8988T (cell line): ENCODE data around the gene SCP2D1.
"Not testable (repeated sequence)": the region's sequence is repeated elsewhere in the genome, so short reads cannot be mapped to it uniquely, and the experiment has no call there.

Experiments used
- DNase-seq: peaks from one replicate; pipeline ENCODE4 v3.0.0; 2011

The SCP2D1 gene

DNA sequence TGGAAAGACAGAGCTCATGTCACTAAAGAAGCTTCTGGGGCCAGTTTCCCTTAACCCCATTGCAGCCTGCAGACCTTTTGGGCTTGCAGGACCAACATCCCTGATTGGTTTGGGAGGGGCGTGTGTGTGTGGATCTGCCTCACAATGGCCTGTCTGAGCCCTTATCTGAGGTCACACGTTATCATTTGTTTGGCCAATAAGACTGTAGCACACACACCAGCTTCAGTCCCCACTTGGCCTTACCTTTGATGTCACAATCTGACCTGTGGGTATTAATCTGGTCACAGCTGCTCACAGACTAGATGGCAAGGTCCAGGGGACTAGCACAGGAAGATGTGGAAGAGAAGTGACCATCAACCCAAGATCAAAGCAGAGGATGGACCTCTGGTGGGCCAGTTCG, at the start of gene SCP2D1:
Gene SCP2D1, plus strand, starts transcription at position 301 of the 400 bp plus-strand sequence. Its CDS starts 33 bp downstream, at position 334.
- no peak for DNase-seq

DNA sequence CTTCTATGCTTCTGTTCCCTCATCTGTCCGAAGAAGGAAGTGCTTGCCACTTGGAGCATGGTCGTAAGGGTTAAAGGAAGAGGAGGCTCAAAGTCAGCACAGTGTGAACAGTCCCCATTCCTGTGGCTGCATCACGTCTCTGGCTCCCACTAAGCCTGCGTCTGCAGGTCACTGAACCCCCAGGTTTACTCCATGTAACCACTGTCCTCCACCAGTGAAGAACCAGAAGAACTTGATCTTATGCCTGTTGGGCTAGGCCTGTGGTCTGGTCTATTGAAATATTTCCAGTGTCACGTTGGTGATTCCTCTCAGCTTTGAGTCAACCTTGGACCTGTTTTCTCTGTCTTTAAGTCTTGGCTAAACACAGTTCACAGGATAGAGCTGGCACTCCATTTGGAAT, 45.9 kb upstream of the SCP2D1 start:
- DNase-seq, result no peak

DNA sequence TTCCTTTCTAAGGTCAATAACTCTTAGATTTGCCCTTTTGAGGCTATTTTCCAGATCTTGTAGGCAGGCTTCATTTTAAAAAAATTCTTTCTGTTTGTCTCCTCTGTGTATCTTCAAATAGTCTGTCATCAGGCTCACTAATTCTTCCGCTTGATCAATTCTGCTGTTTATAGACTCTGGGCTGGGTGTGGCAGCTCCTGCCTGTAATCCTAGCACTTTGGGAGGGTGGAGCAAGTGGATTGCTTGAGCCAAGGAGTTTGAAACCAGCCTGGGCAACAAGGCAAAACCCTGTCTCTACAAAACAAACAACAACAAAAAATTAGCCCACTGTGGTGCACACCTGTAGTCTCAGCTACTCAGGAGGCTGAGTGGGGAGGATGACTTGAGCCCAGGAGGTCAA, 40.0 kb upstream of the SCP2D1 start:
- DNase-seq, result no peak

DNA sequence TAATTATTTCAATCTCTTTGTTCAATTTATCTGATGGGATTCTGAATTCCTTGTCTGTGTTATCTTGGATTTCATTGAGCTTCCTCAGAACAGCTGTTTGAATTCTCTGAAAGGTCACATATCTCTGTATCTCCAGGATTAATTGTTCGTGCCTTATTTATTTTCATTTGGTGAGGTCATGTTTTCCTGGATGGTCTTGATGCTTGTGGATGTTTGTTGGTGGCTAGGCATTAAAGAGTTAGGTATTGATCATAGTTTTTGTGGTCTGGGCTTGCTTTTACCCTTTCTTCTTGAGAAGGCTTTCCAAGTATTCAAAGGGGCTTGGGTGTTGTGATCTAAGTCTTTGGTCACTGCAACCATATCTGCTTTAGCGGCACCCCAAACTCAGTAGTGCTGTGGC, 39.4 kb upstream of the SCP2D1 start:
- no peak for DNase-seq

DNA sequence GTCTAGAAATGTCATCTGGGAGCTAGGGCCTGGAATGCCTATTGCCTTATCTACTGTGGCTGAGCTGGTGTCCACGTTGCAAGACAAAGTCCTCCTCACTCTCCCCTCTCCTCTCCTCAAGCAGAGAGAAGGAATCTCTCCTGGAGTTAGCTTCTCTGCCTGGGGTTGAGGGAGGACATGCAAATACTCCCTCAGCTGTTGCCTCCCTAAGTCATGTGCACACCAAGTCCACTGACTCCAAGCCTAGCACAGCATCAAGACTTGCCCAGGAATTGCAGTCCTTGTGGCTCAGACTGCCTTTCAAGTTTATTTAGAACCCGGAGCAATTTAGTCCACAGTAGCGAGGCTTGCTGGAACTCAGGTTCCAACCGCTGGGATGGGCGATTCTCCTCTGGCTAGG, 38.0 kb upstream of the SCP2D1 start:
- DNase-seq, result no peak

DNA sequence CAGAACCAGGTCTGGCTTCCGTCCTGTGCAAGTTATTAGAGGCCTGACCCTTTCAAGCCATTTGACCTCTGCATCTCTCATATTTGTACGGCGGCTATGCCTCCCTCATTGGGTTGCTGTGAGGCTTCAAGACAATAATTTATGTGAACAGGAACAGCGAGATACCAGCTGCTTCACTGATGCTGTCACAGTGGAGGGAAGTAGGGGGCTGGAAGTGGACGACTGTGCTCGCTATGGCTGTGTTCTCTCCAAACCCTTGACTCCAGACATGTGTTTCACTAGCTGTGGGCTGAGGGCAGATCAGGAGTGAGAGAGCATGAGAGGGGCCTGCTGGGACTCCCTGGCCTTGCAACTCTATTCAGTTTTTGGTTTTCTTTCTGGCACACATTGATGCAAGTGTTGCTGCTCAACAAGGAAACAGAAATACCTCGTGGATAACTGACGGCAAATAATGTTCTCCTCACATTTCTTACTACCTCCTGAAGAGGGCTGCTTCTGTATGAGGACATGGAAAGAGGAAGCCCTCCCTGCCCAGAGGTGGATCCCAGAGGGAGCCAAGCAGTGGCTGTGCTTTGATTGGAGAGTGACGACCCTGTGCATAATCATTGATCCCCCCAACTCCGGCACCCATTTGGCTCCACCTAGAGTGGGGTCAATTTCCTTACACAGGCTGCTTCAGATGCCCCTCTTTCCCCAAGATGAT, 34.7 kb upstream of the SCP2D1 start:
- DNase-seq, result no peak

DNA sequence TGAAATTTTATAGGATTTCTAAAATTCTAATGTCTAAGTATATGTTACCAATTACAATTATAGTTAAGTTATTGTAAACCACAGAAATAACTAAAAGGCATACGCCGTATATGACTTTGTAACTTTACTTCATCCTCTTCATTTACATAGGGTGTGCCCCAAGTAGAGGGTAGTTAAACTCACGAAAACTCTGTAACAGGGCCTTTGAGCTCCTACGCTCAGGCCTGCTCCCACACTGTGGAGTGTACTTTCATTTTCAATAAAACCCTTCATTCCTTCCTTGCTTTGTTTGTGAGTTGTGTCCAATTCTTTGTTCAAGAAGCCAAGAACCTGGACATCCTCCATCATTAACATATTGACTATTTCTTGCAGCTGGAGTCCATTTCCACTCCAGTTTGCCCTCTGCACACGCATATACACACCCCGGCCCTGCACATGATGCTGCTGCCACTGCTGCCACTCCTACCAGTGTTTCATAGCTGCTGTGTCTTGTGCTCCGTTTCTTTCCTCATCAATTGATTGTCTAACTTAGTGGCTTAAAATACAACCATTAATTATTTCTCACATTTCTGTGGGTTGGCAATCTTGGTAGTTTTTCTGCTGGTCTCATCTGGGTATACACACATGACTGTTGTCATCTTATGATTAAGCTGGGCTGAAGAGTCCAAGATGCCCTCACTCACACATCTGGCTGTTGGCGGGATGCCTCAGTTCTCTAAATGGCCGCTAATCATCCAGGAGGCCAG, 33.0 kb upstream of the SCP2D1 start:
- no peak for DNase-seq

DNA sequence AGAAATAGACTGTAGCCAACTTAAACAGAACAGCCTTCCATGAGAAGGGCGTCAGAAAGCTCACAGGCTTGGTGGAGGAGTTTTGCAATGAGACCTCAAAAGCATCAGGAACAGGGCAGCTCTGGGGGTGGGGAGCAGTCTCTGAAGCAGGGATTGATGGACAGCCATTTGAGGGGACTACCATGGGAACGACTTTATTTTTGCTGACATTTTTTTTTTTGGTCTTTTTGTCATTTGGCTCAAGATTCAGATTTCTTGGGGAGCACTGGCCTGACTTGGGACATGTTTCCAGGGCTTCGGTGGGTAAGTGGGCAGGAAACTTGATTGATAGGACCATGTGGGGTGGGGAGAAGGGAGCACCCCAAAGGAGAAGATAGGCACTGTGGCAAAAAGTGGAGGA, 32.1 kb upstream of the SCP2D1 start:
- no peak for DNase-seq

DNA sequence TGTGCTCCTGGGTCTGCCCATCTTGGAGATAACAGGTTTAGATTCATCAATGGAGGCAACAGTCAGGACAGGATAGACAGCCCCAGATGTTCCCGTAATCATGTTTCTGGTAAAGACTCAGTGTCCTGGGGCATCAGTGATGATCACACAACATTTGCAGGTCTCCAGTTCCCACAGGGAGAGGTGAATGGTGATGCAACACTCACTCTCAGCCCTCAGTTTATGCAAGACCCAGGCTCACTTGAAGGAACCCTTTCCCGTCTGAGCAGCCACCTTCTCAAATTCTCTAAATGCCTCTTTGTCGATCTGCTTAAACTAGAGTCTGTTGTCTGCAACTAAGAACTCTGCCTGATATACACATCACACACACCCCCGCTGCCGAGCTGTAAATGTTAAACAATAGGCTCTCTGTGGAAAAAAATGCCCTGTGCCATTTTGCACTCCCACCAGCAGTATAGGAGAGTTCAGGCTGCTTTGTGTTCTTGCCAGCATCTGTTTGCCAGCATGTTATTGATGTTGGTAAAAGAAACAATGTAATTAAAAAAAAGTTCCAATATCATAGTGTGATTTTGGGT, 30.1 kb upstream of the SCP2D1 start:
- no peak for DNase-seq

DNA sequence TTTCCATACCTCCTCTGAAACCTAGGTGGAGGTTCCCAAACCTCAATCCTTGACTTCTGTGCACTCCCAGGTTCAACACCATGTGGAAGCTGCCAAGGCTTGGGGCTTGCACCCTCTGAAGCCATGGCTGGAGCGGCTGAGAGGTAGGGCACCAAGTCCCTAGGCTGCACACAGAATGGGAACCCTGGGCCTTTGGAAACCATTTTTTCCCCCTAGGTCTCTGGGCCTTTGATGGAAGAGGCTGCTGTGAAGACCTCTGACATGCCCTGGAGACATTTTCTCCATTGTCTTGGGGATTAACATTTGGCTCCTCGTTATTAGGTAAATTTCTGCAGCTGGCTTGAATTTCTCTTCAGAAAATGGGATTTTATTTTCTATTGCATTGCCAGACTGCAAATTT, 26.5 kb upstream of the SCP2D1 start:
- not testable (repeated sequence) for DNase-seq

DNA sequence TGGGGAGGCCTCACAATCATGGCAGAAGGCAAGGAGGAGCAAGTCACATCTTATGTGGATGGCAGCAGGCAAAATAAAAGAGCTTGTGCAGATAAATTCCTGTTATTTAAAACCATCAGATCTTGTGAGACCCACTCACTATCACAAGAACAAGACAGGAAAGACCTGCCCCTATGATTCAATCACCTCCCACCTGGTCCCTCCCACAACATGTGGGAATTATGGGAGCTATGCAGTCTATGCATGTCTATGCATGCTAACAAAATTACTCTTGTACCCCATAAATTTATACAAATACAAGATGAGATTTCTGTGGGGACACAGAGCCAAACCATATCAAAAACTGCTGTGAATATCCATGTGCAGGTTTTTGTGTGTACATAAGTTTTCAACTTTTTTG, 25.6 kb upstream of the SCP2D1 start:
- DNase-seq, result no peak

DNA sequence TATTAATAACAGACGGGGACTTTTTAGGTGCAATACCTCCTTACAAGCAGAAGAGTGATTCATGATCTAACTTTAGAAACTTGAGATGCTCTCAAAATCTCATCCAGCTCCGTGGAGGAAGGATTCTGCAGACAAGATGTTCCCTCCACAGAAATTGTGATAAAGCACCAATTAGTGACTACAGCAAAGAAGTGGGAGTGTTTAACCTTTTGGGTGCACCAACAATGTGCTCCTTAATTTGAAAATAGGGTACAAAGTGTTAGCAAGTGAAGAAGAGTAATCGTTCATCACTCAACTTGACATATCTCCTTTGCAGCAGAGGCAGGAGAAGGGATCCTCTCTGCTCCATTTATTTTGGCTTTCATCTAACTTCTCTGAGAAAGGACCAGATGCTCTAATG, 22.8 kb upstream of the SCP2D1 start:
- DNase-seq, result no peak

DNA sequence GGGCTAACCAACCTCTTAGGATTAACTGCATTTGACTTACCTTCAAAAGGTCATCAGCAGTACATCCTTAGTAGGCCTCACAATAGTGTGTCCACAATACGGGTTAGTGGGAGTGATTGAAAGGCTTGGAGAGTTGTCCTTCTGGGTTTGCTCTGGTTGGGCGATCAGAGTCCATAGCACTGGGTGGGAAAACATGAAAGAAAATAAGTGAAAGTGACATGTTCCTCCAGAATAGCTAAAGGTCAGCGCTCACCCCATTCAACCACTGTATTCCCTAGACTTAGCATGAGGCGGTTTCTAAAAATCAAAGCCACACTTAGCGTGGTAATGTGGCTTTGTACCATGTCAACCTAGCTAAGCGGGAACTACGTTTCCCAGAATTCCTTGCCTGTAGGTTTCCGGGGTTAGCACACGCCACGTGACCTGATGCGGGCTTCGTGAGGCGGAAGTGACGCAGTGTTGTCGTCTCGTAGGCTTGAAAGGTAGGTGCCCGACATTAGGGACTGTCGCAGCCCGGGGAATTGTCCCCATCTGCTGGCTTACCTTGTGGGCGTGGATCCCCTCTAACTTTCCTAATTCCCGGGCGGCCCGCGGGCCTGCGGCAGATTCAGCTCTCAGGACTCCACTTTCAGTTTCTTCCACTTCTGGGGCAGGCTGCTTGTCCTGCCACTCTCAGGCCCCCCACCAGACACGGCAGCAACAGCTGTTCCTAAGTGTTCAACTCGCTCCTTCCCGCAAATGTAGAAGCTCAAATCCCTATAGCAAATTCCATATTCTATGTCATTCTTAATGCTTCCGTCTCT, 19.8 kb upstream of the SCP2D1 start:
- peak; percentile 43 for DNase-seq

DNA sequence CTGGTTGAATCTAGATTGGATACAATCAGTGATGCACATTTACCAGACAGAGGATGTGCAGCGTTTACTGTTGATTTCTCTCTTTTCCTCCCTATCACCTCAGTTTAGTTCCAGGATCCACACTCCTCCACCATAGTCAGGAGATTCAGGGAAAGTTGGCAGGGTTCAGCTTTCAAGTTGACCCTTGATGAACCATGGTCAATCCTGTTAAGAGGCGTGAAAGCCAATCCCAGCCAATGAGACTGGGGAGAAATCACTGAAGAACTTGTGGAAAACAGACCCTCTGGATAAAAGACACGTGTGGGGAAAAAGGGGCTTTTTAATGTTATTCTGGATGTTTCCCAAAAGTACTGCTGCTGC, 19.2 kb upstream of the SCP2D1 start:
- DNase-seq, result no peak

DNA sequence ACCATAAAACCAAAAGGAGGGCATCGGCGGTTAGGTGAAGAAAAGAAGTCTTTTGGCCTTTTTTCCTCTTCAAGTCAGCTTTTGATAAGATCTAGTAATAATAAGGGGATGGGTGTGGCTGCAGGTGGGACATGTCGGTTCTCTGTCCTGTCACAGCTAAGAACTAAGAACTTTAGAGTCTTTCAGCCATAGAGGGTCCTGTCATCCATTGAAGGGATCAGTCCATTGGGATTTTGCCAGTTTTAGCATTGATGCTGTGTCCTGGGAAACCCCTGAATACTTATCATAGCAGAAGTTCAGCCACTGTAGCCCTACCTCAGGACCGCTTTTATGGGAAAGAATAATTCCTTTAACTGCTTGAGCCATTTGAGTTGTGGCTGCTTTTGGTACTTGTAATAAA, 18.2 kb upstream of the SCP2D1 start:
- DNase-seq, result no peak

DNA sequence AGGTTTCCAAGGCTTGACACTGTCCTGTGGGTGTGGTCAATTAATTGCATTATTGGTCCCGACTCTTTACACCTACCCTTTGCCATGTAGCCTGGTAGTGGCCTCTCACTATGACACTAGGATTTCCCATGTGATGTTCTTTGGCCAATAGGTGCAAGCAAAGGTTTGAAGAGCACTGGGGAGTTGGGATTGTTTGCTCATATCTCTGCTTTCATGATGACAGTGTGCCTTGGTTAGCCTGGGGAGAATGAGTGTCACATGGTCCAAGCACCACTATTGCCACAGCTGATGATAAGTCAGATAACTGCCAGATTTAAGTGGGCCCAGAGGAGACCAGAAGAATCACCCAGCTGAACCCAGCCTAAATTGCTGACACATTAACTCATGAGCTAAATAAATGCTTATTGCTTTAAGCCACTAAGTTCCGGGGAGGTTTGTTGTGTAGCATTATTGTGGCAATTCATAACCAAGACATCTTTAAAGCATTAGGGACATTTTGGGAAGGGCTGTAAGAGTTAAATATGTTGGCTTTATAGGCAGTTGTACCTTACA, 17.2 kb upstream of the SCP2D1 start:
- no peak for DNase-seq

DNA sequence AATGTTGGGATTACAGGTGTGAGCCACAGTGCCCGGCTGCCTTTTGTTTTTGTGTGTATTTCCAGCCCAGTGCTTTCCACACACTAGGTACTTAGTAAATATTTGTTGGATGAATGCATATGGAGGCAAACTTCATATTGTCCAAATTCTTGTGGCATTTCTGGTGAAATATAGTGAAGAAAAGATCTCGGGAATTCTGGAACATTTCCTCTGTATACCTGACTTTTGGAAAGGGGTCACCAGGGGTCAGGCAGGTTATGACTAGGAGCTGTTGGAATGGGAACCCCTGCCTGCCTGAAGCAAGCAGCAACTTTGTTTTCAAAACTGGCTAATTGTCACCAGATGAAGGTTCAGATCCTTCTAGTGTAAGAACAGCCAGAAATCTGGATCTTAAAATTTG, 12.1 kb upstream of the SCP2D1 start:
- no peak for DNase-seq

DNA sequence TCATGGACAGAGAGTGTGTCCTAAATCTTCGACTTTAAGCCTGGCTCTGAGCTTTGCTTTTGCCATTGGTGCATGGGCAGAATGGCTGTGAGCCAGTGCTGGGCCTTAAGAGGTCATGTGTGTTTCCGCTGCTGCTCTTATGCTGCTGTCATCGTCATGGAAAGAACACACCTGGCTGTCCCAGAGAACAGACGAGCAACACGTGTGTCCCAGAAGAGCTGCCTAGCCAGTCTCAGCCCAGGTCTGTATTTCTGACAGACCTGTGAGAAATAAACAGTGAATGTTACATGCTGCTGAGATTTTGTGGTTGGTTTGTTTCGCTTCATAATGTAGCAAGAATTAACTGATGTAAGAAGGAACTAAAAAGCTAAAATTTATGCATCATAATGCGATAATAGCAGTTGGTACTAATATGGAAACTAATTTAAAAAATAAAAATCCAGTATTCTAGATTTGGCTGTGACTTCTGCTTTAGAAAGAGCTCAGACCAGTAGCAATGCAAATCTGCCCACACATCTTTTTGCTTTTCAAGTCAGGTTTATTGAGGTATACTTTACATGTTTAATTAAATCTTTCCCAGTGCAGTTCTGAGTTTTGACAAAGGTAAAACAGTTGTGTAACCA, 11.5 kb upstream of the SCP2D1 start:
- DNase-seq, result no peak

DNA sequence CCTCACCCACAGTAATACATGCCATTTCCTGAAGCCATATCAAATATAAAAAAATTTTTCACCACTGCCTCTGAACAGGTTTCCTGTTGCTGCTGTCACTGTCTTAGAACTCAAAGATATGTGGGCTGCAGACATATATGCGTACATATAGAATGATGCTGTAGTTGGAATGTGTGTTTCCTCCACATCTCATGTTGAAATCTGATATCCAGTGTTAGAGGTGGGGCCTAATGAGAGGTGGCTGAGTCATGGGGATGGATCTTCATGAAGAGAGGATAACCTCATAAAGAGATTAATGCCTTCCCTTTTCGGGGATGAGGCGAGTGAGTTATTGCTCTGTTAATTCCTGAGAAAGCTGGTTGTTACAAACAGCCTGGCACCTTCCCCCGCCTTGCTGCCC, 7.7 kb upstream of the SCP2D1 start:
- no peak for DNase-seq

DNA sequence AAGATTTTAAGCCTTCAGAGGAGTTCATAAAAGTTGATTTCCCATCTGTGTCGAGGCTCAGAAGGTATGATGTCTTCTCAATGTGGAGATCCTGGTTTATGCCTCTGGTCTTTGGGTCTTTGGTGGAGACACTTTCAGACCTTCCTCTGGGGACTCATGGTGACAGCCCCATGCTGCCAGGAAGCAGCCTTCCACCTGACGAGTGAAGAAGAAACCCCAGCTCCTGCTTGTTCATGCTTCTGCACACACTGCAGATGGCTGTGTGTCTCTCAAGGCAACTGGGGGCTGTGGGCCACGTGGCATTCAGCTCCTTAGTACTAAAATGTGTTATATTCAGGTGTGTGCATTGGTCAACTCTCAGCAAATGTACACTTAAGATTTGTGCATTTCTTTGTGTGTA, 4.9 kb upstream of the SCP2D1 start:
- no peak for DNase-seq

DNA sequence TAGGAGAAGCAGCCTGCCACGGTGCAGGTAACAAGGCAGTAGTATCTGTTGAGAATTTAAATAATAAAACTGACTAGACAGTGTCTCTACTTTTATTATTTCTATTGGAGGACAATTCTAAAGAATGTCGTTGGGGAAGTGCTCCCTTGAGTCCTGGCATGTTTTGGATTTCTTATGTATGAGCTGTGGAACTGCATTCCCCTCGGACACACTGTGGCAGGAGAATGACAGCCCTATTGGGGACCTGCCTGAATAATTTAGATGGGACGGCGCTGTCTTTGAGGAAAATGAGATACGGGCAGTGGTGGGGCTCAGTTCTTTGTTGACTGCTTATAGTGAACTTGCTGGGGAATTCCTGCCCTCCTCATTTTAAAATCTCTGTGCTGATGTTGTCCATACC, 2.4 kb upstream of the SCP2D1 start:
- no peak for DNase-seq

DNA sequence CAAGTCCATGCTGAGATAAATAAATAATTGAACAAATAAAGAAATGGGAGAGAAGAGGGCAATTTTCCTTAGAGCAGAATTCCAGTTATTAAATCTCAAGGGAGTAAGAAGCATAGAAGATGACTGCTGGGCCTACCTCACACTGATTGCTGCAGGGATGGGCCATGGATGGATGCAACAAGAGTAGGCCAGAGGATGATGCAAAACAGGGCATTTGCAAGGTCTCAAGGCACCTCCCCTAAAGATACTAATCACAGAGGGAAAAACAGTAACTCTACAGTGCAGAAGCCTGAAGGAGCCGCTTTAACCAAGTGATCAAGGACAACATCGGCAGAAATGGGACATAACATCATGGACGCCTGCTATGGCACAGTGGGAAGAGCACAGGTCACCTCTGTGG, 1.7 kb upstream of the SCP2D1 start:
- DNase-seq, result no peak
